ENCODE data around the gene ZNF189. TPM values are rescaled to one million over a fixed set of nuclear protein-coding genes. Genes with fewer than 3 reads are reported as not detected.

ZNF189 gene
- polyA plus RNA-seq, 1 donor (not counting 4 experiments of a cell fraction or from before 2014, with no cell fraction given): 8.7 TPM

- no peak overlapping the region for H3K4me3 ChIP-seq (ENCODE audit: control insufficient read depth in 2 of 3, extremely low read depth in 1 of 3, insufficient read depth in 2 of 3, low read depth in 1 of 3, low read length in 3 of 3)
- DNase-seq (ENCODE audit: low read depth, low spot score): no peak
- dilution Hi-C loops (cut with MboI; ENCODE audit: extremely low pct_ligation_motif_present, low sequenced_read_pairs): no loop called here
- H3K4me2 ChIP-seq (ENCODE audit: control insufficient read depth, extremely low read depth, insufficient read depth, low read depth, low read length): no peak overlapping the region
- H3K79me2 ChIP-seq (ENCODE audit: control insufficient read depth, insufficient read depth, low read length): no peaks in the 10 kb centered on the region
- no peak overlapping the region for H3K9ac ChIP-seq (ENCODE audit: control insufficient read depth, extremely low read depth, insufficient read depth, low read length)
- H3K27ac ChIP-seq (ENCODE audit: control insufficient read depth, insufficient read depth, low read length): no peak overlapping the region
- H3K9me1 ChIP-seq (ENCODE audit: control insufficient read depth, extremely low read depth, insufficient read depth, low read length): no peaks in the 10 kb centered on the region
- no peaks in the 10 kb centered on the region for H4K20me1 ChIP-seq (ENCODE audit: control insufficient read depth, extremely low read depth, insufficient read depth, low read length)
- FAIRE-seq: no peak
- H3K4me1 ChIP-seq (ENCODE audit: control insufficient read depth, extremely low read depth, insufficient read depth, low read length): no peaks in the 10 kb centered on the region
- no peaks in the 10 kb centered on the region for H3K27me3 ChIP-seq (ENCODE audit: control insufficient read depth, extremely low read depth, insufficient read depth, low read length)
- no peaks in the 10 kb centered on the region for H3K36me3 ChIP-seq (ENCODE audit: control insufficient read depth in 2 of 2, extremely low read depth in 1 of 2, insufficient read depth in 2 of 2, low read length in 2 of 2)
- H3K9me3 ChIP-seq (ENCODE audit: control insufficient read depth, low read depth, low read length): no peaks in the 10 kb centered on the region
- TF ChIP-seq EZH2 (IDR thresholded peaks at IDR 0.05; ENCODE audit: low read length): no peak
- TF ChIP-seq, protein P1, sequence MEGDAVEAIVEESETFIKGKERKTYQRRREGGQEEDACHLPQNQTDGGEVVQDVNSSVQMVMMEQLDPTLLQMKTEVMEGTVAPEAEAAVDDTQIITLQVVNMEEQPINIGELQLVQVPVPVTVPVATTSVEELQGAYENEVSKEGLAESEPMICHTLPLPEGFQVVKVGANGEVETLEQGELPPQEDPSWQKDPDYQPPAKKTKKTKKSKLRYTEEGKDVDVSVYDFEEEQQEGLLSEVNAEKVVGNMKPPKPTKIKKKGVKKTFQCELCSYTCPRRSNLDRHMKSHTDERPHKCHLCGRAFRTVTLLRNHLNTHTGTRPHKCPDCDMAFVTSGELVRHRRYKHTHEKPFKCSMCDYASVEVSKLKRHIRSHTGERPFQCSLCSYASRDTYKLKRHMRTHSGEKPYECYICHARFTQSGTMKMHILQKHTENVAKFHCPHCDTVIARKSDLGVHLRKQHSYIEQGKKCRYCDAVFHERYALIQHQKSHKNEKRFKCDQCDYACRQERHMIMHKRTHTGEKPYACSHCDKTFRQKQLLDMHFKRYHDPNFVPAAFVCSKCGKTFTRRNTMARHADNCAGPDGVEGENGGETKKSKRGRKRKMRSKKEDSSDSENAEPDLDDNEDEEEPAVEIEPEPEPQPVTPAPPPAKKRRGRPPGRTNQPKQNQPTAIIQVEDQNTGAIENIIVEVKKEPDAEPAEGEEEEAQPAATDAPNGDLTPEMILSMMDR (optimal IDR thresholded peaks at IDR 0.05 in 1 of 3, IDR thresholded peaks at IDR 0.05 in 1 of 3, conservative IDR thresholded peaks at IDR 0.05 in 1 of 3; ENCODE audit: extremely low read depth in 1 of 3, insufficient read depth in 2 of 3, low read length in 3 of 3): no peak
- H2AFZ ChIP-seq (ENCODE audit: control insufficient read depth, low read length): no peak overlapping the region
These were observed 31.3 kb upstream of the ZNF189 start for GRCh38 chr9:101367323-101367722.

DNA sequence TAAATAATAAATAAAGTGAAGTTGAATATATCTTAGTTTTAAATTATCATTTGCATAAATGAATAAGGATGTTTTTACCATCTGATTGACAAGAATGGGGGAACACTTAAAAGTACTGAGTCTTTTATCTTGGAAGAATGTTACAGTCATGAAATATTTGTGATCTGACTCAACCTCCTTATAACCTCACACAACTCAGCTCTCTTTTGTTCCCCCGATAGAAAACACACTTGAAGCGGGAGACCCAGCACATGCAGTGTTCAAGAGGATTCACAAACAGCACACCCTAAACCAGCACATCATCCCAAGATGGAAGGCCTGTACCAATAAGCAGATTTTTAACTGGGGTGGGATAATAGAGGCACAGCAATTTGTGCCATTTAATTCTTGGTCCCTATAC is 29.4 kb upstream of the ZNF189 start:
- dilution Hi-C loops (cut with MboI; ENCODE audit: extremely low pct_ligation_motif_present, low sequenced_read_pairs): no loop called here
- Histone ChIP-seq H3K27me3 (ENCODE audit: control insufficient read depth, extremely low read depth, insufficient read depth, low read length) (no peaks in the 10 kb centered on the region), H3K9me1 (ENCODE audit: control insufficient read depth, extremely low read depth, insufficient read depth, low read length) (no peaks in the 10 kb centered on the region), H3K4me1 (ENCODE audit: control insufficient read depth, extremely low read depth, insufficient read depth, low read length) (no peaks in the 10 kb centered on the region), H3K9me3 (ENCODE audit: control insufficient read depth, low read depth, low read length) (no peaks in the 10 kb centered on the region), H3K9ac (ENCODE audit: control insufficient read depth, extremely low read depth, insufficient read depth, low read length) (no peak overlapping the region), H3K4me3 (ENCODE audit: control insufficient read depth in 2 of 3, extremely low read depth in 1 of 3, insufficient read depth in 2 of 3, low read depth in 1 of 3, low read length in 3 of 3) (no peak overlapping the region), H2AFZ (ENCODE audit: control insufficient read depth, low read length) (no peak overlapping the region), H3K27ac (ENCODE audit: control insufficient read depth, insufficient read depth, low read length) (no peak overlapping the region), H3K4me2 (ENCODE audit: control insufficient read depth, extremely low read depth, insufficient read depth, low read depth, low read length) (no peak overlapping the region), H4K20me1 (ENCODE audit: control insufficient read depth, extremely low read depth, insufficient read depth, low read length) (no peaks in the 10 kb centered on the region), H3K79me2 (ENCODE audit: control insufficient read depth, insufficient read depth, low read length) (no peaks in the 10 kb centered on the region), H3K36me3 (ENCODE audit: control insufficient read depth in 2 of 2, extremely low read depth in 1 of 2, insufficient read depth in 2 of 2, low read length in 2 of 2) (no peaks in the 10 kb centered on the region)
- no peak for DNase-seq (ENCODE audit: low read depth, low spot score)
- FAIRE-seq: no peak
- TF ChIP-seq, protein P1 (optimal IDR thresholded peaks at IDR 0.05 in 1 of 3, IDR thresholded peaks at IDR 0.05 in 1 of 3, conservative IDR thresholded peaks at IDR 0.05 in 1 of 3; ENCODE audit: extremely low read depth in 1 of 3, insufficient read depth in 2 of 3, low read length in 3 of 3): no peak
- TF ChIP-seq EZH2 (IDR thresholded peaks at IDR 0.05; ENCODE audit: low read length): no peak
